Astrocyte (in vitro differentiated cells and primary cell): ENCODE measurements around the gene EPAS1.

ENCODE experiments used
- EZH2 ChIP-seq: IDR thresholded peaks from 2 replicates; pipeline ENCODE4 v1.6.1; 2012; ENCODE audit warnings: mild to moderate bottlenecking, low read length, inconsistent platforms; ENCODE audit not compliant: insufficient read depth
- TF ChIP-seq, protein P1 (sequence below): IDR thresholded peaks from 2 replicates; pipeline ENCODE4 v1.5.1; 2011; ENCODE audit warnings: low read depth, mild to moderate bottlenecking, inconsistent platforms, low read length, moderate library complexity; ENCODE audit not compliant: insufficient read depth

DNA sequence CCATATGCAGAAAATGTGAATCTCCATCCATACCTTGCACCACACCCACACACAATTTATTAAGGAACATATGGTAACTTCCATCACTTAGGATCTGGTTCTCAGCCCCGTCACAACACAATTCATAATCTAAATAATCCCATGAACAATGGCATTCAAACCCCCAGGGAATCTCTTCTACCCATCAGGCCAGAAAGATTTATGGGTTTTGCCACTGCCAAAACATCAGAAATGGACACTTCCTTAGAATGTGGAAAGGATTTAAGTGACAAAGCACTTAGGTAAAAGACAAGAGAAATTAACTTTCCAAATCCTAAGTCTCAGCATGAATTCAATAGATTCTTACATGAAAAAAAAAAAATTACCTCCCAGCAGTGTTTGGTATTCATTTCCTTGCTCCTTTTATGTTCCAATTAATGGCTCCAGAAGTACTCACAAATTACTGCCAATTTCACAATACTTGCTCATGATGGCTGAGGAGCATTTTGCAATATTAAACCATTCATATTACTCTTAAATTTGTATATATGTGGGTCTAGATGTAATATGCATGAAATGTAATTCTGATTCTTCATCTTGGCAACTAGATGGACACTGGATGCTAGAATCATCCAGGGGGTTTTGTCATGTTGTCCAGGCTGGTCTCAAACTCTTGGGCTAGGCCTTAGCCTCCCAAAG, 125.6 kb downstream of the EPAS1 start:
- no peak for TF ChIP-seq EZH2
- TF ChIP-seq, protein P1, sequence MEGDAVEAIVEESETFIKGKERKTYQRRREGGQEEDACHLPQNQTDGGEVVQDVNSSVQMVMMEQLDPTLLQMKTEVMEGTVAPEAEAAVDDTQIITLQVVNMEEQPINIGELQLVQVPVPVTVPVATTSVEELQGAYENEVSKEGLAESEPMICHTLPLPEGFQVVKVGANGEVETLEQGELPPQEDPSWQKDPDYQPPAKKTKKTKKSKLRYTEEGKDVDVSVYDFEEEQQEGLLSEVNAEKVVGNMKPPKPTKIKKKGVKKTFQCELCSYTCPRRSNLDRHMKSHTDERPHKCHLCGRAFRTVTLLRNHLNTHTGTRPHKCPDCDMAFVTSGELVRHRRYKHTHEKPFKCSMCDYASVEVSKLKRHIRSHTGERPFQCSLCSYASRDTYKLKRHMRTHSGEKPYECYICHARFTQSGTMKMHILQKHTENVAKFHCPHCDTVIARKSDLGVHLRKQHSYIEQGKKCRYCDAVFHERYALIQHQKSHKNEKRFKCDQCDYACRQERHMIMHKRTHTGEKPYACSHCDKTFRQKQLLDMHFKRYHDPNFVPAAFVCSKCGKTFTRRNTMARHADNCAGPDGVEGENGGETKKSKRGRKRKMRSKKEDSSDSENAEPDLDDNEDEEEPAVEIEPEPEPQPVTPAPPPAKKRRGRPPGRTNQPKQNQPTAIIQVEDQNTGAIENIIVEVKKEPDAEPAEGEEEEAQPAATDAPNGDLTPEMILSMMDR: no peak
